Measurements from ENCODE around the gene COL5A3. TPM values are rescaled to one million over a fixed set of nuclear protein-coding genes. Genes with fewer than 3 reads are reported as not detected.

The COL5A3 gene
- total RNA-seq, 4 donors from 2014 or later = 18.8 to 79.1 (median 35.0) TPM

DNA sequence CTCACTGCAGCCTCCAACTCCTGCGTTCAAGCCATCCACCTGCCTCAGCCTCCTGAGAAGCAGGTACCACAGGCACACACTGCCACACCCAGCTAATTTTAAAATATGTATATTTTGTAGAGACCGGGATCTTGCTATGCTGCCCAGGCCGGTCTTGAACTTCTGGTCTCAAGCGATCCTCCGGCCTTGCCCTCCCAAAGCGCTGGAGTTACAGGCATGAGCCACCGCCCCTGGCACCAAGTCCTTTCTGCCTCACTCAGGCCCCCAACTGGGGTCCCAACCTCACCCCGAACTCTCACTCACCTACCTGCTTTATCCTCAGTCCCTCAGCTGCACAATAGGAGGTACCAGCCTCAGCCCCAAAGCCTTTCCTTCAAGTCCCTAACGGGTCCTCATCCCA lies 635 bp upstream of the COL5A3 start:
- no peak for TF ChIP-seq CTCF (IDR thresholded peaks at IDR 0.05; ENCODE audit: low read depth)

- no peak for TF ChIP-seq CTCF (IDR thresholded peaks at IDR 0.05; ENCODE audit: low read depth)
These were observed 535 bp downstream of the COL5A3 start for GRCh38 chr19:10009714-10010224.

GRCh38 chr19:10008184-10008765 lies 2.0 kb downstream of the COL5A3 start:
- TF ChIP-seq CTCF (IDR thresholded peaks at IDR 0.05; ENCODE audit: low read depth) = no peak

DNA sequence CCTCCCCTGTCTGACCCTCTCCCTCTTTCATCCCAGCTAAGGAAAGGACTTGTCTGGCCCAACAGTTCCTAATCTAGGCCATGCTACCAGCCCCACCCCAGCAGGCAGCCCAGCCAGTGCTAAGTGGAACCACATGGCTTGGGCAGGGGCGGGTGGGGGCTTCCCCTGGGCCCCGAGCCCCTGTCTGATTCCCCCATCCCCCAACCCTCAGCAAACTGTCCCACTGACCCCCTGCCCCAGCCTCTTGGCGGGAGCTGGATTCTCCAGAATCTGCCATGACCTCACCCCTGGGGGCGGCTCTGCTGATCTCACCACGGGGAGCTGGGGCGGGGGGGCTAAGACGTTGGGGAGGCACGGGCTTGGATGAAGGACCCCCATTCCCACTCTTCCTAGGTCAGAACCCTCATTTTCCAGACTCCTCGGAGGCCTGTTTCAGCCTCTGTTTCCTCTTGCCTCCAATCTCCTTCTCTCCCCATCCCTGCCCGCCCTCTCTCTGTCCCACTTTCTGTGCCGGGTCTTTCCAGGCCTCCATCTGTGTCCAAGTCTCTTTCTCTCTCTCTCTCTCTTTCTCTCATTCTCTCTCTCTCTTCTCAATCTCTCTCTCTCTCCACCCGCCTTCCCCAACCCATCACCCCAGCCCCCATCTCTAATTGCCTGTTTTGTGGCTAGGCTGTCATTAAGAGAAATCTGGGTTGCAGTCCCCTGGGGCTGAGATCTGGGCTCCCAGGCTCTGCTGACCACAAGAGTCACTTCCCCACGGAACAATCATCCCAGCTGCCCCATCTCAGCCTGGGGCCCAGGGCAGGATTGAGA lies 2.7 kb downstream of the COL5A3 start:
- TF ChIP-seq CTCF (IDR thresholded peaks at IDR 0.05; ENCODE audit: low read depth) = no peak

DNA sequence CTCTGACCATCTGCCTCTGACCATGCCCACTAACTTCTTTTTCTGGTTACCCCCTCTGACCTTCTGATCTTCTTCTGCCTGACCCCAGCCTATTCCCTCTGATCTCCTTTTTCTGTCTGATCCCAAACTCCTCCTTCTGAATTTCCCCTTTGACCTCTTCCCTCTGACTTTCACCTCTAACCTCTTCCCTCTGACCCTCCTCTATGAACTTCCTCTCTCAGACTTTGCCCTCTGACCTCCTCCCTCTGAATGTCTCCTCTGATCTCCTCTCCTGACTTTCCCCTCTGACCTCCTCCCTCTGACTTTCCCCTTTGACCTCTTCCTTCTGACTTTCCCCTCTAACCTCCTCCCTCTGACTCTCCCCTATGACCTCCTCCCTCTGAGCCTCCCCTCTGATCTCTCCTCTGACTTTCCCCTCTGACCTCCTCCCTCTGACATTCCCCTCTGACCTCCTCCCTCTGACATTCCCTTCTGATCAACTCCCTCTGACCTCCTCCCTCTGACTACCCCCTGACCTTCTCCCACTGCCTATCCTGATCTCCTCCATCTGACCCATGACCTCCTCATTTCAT lies 3.5 kb downstream of the COL5A3 start:
- TF ChIP-seq CTCF (IDR thresholded peaks at IDR 0.05; ENCODE audit: low read depth) = no peak

DNA sequence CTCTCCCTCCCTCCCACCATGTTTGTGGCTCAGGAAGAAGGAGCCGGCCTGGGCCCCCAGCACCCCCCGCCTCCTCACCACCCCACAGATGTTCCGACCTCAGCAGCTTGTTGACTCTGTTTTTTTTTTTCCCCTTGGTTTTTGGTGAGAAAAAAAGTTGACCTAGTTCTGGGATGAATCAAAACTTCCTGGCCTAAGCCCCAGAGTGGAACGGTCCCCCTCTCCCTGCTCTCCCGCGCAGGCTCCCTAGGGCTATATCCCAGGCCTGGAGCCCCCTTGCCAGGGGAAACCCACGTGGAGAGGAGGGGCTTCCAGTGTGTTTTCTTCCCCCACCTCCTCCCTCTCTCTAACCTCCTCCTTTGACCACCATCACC lies 4.0 kb downstream of the COL5A3 start:
- TF ChIP-seq CTCF (IDR thresholded peaks at IDR 0.05; ENCODE audit: low read depth) = no peak

- TF ChIP-seq CTCF (IDR thresholded peaks at IDR 0.05; ENCODE audit: low read depth) = no peak
These were observed 4.5 kb downstream of the COL5A3 start for GRCh38 chr19:10005632-10006334.
